Astrocyte (in vitro differentiated cells and primary cell): ENCODE data around the gene ZNF740. TPM values are rescaled to one million over a fixed set of nuclear protein-coding genes. Genes with fewer than 3 reads are reported as not detected.
A peak's percentile ranks its signal among the peaks of the same experiment; 100 is the strongest.

Experiments used
- DNase-seq: peaks from one replicate; pipeline ENCODE4 v3.0.0-alpha.2; 2010; ENCODE audit warnings: low read depth
- FAIRE-seq: peaks from 2 replicates; lab custom pipeline; 2011; peaks lifted over from hg19 to GRCh38; lab: Jason Lieb, UNC
- H2AFZ ChIP-seq: 2 replicates; pipeline ENCODE4 v1.6.0; 2012; ENCODE audit warnings: low read depth, low read length, inconsistent platforms
- H3K27ac ChIP-seq: 2 replicates; pipeline ENCODE4 v1.5.1; 2011; ENCODE audit warnings: low read depth, low read length, inconsistent platforms
- H3K27me3 ChIP-seq: 2 replicates; pipeline ENCODE4 v1.6.0; 2011; ENCODE audit warnings: low read length, inconsistent platforms; ENCODE audit not compliant: insufficient read depth
- H3K36me3 ChIP-seq: 2 replicates; pipeline ENCODE4 v1.5.1; 2011; ENCODE audit warnings: low read length, inconsistent platforms; ENCODE audit not compliant: insufficient read depth
- H3K4me1 ChIP-seq: 2 replicates; pipeline ENCODE4 v1.5.1; 2011; ENCODE audit warnings: low read length, inconsistent platforms; ENCODE audit not compliant: insufficient read depth
- H3K4me2 ChIP-seq: 2 replicates; pipeline ENCODE4 v1.6.0; 2012; ENCODE audit warnings: low read length, inconsistent platforms
- H3K4me3 ChIP-seq: 2 replicates; pipeline ENCODE4 v1.5.1; 2011; ENCODE audit warnings: low read depth, mild to moderate bottlenecking, low read length, inconsistent platforms; ENCODE audit not compliant: insufficient read depth
- H3K79me2 ChIP-seq: 2 replicates; pipeline ENCODE4 v1.6.0; 2012; ENCODE audit warnings: mild to moderate bottlenecking, low read length, inconsistent platforms; ENCODE audit not compliant: insufficient read depth
- H3K9ac ChIP-seq: 2 replicates; pipeline ENCODE4 v1.6.0; 2012; ENCODE audit warnings: mild to moderate bottlenecking, low read length, inconsistent platforms
- H3K9me3 ChIP-seq: 2 replicates; pipeline ENCODE4 v1.5.1; 2012; ENCODE audit warnings: low read depth, mild to moderate bottlenecking, low read length, inconsistent platforms; ENCODE audit not compliant: insufficient read depth
- H4K20me1 ChIP-seq: 2 replicates; pipeline ENCODE4 v1.6.0; 2012; ENCODE audit warnings: low read length, inconsistent platforms; ENCODE audit not compliant: insufficient read depth
- H3K27ac Mint-ChIP-seq: one replicate; pipeline ENCODE4 v1.8.0; 2021; ENCODE audit warnings: mild to moderate bottlenecking, mixed read lengths; ENCODE audit not compliant: unreplicated experiment
- H3K27me3 Mint-ChIP-seq: one replicate; pipeline ENCODE4 v1.8.0; 2021; ENCODE audit warnings: low read depth, mixed read lengths; ENCODE audit not compliant: unreplicated experiment
- H3K36me3 Mint-ChIP-seq: one replicate; pipeline ENCODE4 v1.8.0; 2021; ENCODE audit warnings: low read depth, mixed read lengths; ENCODE audit not compliant: unreplicated experiment
- H3K4me1 Mint-ChIP-seq: one replicate; pipeline ENCODE4 v1.8.0; 2021; ENCODE audit warnings: low read depth, mixed read lengths; ENCODE audit not compliant: unreplicated experiment
- H3K4me3 Mint-ChIP-seq: one replicate; pipeline ENCODE4 v1.8.0; 2021; ENCODE audit warnings: mild to moderate bottlenecking, moderate library complexity, mixed read lengths; ENCODE audit not compliant: unreplicated experiment
- H3K9me3 Mint-ChIP-seq: one replicate; pipeline ENCODE4 v1.8.0; 2021; ENCODE audit warnings: mild to moderate bottlenecking, mixed read lengths; ENCODE audit not compliant: unreplicated experiment
- CTCF ChIP-seq: IDR thresholded peaks from 2 replicates; pipeline ENCODE4 v1.5.1; 2011; ENCODE audit warnings: low read depth, mild to moderate bottlenecking, inconsistent platforms, low read length, moderate library complexity; ENCODE audit not compliant: insufficient read depth
- EZH2 ChIP-seq: IDR thresholded peaks from 2 replicates; pipeline ENCODE4 v1.6.1; 2012; ENCODE audit warnings: mild to moderate bottlenecking, low read length, inconsistent platforms; ENCODE audit not compliant: insufficient read depth
- total RNA-seq: library from RNA; stranded (reverse); gene quantifications from 2 replicates; pipeline ENCODE4 v1.2.1, GENCODE V29; 2021

ZNF740 gene
- total RNA-seq, 1 donor from 2014 or later = 31.0 TPM

DNA sequence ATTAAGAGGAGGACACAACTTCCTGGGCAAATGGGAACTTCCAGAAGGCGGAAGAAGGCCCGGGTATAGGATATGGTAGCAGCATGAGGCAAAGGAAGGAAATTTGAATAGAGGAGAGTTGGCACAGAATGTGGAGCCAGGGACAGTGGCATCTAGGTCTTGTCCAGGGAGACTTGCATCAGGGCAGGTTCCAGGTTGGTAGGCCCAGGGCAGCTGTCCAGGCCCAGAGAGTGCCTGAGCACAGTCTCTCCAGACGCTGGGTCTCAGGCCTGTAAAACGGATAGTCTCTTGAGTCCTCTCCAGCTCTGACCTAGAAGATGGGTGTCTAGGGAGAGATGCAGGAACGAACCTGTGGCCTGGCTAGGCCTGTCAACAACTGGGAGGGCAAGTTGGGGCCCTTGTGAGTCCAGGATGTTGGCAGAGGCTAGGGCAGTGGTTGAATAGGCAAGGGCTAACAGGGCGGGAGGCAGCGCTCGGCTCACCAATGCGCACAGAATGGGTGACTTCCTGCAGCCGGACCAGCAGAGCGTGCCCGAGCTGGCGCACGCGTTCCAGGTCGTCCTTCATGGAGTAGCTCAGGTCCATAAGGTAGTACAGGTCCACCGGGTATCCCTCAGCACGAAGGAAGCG is 16.6 kb downstream of the ZNF740 start:
- FAIRE-seq (no peak), DNase-seq (no peak)
- H3K4me2 ChIP-seq = peak overlapping the region; percentile 57
- H3K79me2 ChIP-seq = no peaks in the 10 kb centered on the region
- Mint-ChIP-seq H3K36me3 (peaks cover 2% of the 10 kb centered on the region), H3K4me3 (no peak overlapping the region), H3K27ac (no peak overlapping the region), H3K9me3 (no peaks in the 10 kb centered on the region), H3K4me1 (peaks cover 11% of the 10 kb centered on the region), H3K27me3 (peaks cover 45% of the 10 kb centered on the region)
- no peaks in the 10 kb centered on the region for H4K20me1 ChIP-seq
- no peak for TF ChIP-seq EZH2
- TF ChIP-seq CTCF = no peak
- peak overlapping the region; percentile 28 for H2AFZ ChIP-seq
- H3K27ac ChIP-seq = no peak overlapping the region
- no peaks in the 10 kb centered on the region for H3K4me1 ChIP-seq
- H3K36me3 ChIP-seq = no peaks in the 10 kb centered on the region
- H3K9me3 ChIP-seq = no peaks in the 10 kb centered on the region
- H3K4me3 ChIP-seq = no peak overlapping the region
- no peaks in the 10 kb centered on the region for H3K27me3 ChIP-seq
- H3K9ac ChIP-seq = no peak overlapping the region

GRCh38 chr12:53198486-53199110 is 18.1 kb downstream of the ZNF740 start:
- Mint-ChIP-seq H3K27ac (no peak overlapping the region), H3K4me3 (peak overlapping the region; percentile 40), H3K9me3 (no peaks in the 10 kb centered on the region), H3K36me3 (no peaks in the 10 kb centered on the region), H3K27me3 (peaks cover 42% of the 10 kb centered on the region), H3K4me1 (peaks cover 11% of the 10 kb centered on the region)
- H3K36me3 ChIP-seq = no peaks in the 10 kb centered on the region
- no peak overlapping the region for H3K4me2 ChIP-seq
- no peaks in the 10 kb centered on the region for H3K27me3 ChIP-seq
- no peaks in the 10 kb centered on the region for H3K4me1 ChIP-seq
- FAIRE-seq = no peak
- H3K9ac ChIP-seq = no peak overlapping the region
- H3K27ac ChIP-seq = no peak overlapping the region
- TF ChIP-seq EZH2 (no peak), CTCF (no peak)
- no peak overlapping the region for H3K4me3 ChIP-seq
- no peak for DNase-seq
- H3K79me2 ChIP-seq = no peaks in the 10 kb centered on the region
- H3K9me3 ChIP-seq = no peaks in the 10 kb centered on the region
- H2AFZ ChIP-seq = no peak overlapping the region
- no peaks in the 10 kb centered on the region for H4K20me1 ChIP-seq

DNA sequence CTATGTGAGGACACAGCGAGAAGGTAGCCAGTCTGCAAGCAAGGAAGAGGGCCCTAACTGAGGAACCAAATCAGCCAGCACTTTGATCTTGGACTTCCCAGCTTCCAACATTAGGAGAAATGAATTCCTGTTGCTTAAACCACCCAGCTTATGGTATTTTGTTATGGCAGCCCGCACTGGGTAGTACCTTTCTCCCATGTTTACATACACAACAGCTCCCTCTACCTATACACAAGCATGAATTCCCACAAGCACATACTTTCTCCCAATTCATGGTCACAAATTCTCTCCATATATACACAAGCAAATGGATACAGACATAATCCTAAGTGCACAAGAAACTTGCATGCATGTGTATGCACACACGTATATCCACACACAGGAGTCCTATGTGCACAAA is 19.2 kb downstream of the ZNF740 start:
- Histone ChIP-seq H3K9ac (no peak overlapping the region), H3K4me3 (no peak overlapping the region), H3K9me3 (no peaks in the 10 kb centered on the region), H3K27ac (no peak overlapping the region), H3K79me2 (no peaks in the 10 kb centered on the region), H3K4me1 (no peaks in the 10 kb centered on the region), H2AFZ (no peak overlapping the region), H3K4me2 (no peak overlapping the region), H4K20me1 (no peaks in the 10 kb centered on the region), H3K36me3 (no peaks in the 10 kb centered on the region), H3K27me3 (no peaks in the 10 kb centered on the region)
- H3K27me3 Mint-ChIP-seq = peaks cover 41% of the 10 kb centered on the region
- H3K4me3 Mint-ChIP-seq = no peak overlapping the region
- FAIRE-seq (no peak), DNase-seq (no peak)
- H3K9me3 Mint-ChIP-seq = no peaks in the 10 kb centered on the region
- TF ChIP-seq CTCF (no peak), EZH2 (no peak)
- H3K36me3 Mint-ChIP-seq = no peaks in the 10 kb centered on the region
- peaks cover 13% of the 10 kb centered on the region for H3K4me1 Mint-ChIP-seq
- no peak overlapping the region for H3K27ac Mint-ChIP-seq
